Keratinocyte (primary cell): Measurements from ENCODE around the gene COG5. TPM values are rescaled to one million over a fixed set of nuclear protein-coding genes. Genes with fewer than 3 reads are reported as not detected.

Experiments
- DNase-seq: peaks from one replicate; pipeline ENCODE4 v3.0.0-alpha.2; 2011; ENCODE audit warnings: low read depth, missing footprints, low spot score
- FAIRE-seq: peaks from 2 replicates; lab custom pipeline; 2011; peaks lifted over from hg19 to GRCh38; lab: Jason Lieb, UNC
- H2AFZ ChIP-seq: 2 replicates; pipeline ENCODE4 v1.6.0; 2012; ENCODE audit warnings: low read length, control low read depth, inconsistent platforms; ENCODE audit not compliant: control insufficient read depth
- H3K27ac ChIP-seq: 2 replicates; pipeline ENCODE4 v1.5.1; 2011; ENCODE audit warnings: low read length; ENCODE audit not compliant: control insufficient read depth, insufficient read depth
- H3K27me3 ChIP-seq: 3 replicates; pipeline ENCODE4 v1.6.0; 2011; ENCODE audit warnings: low read length; ENCODE audit not compliant: control insufficient read depth, insufficient read depth; ENCODE audit errors: extremely low read depth
- H3K36me3 ChIP-seq, 2 experiments: 2 replicates in 1 of 2; 3 replicates in 1 of 2; pipeline ENCODE4 v1.5.1; 2011; ENCODE audit warnings: low read length in 2 of 2, mild to moderate bottlenecking in 1 of 2; ENCODE audit not compliant: control insufficient read depth in 2 of 2, insufficient read depth in 2 of 2; ENCODE audit errors: extremely low read depth in 1 of 2
- H3K4me1 ChIP-seq: 3 replicates; pipeline ENCODE4 v1.5.1; 2011; ENCODE audit warnings: low read length; ENCODE audit not compliant: control insufficient read depth, insufficient read depth; ENCODE audit errors: extremely low read depth
- H3K4me2 ChIP-seq: 3 replicates; pipeline ENCODE4 v1.6.0; 2011; ENCODE audit warnings: low read depth, low read length; ENCODE audit not compliant: control insufficient read depth, insufficient read depth; ENCODE audit errors: extremely low read depth
- H3K4me3 ChIP-seq, 3 experiments: fragments of 200-600 bp in 1 of 3; sonication (generic) in 1 of 3; 2 replicates in 2 of 3; 3 replicates in 1 of 3; pipeline ENCODE4 v1.5.1; 2011 to 2016; ENCODE audit warnings: low read length in 3 of 3, mild to moderate bottlenecking in 3 of 3, control low read depth in 2 of 3, inconsistent platforms in 1 of 3, low read depth in 1 of 3, mixed read lengths in 1 of 3, mixed run types in 1 of 3, moderate library complexity in 1 of 3; ENCODE audit not compliant: control insufficient read depth in 2 of 3, insufficient read depth in 2 of 3; ENCODE audit errors: extremely low read depth in 1 of 3
- H3K79me2 ChIP-seq: 2 replicates; pipeline ENCODE4 v1.6.0; 2012; ENCODE audit warnings: low read length; ENCODE audit not compliant: control insufficient read depth, insufficient read depth
- H3K9ac ChIP-seq: 3 replicates; pipeline ENCODE4 v1.6.0; 2011; ENCODE audit warnings: low read length; ENCODE audit not compliant: control insufficient read depth, insufficient read depth; ENCODE audit errors: extremely low read depth
- H3K9me1 ChIP-seq: 3 replicates; pipeline ENCODE4 v1.6.0; 2011; ENCODE audit warnings: low read length; ENCODE audit not compliant: control insufficient read depth, insufficient read depth; ENCODE audit errors: extremely low read depth
- H3K9me3 ChIP-seq: 2 replicates; pipeline ENCODE4 v1.5.1; 2012; ENCODE audit warnings: low read depth, low read length; ENCODE audit not compliant: control insufficient read depth
- H4K20me1 ChIP-seq: 3 replicates; pipeline ENCODE4 v1.6.0; 2011; ENCODE audit warnings: low read length; ENCODE audit not compliant: control insufficient read depth, insufficient read depth; ENCODE audit errors: extremely low read depth
- EZH2 ChIP-seq: IDR thresholded peaks from one replicate; pipeline ENCODE4 v1.6.1; 2012; ENCODE audit warnings: inconsistent platforms, mild to moderate bottlenecking, low read length, moderate library complexity
- dilution Hi-C: fragments of 300-500 bp; cut with MboI; formaldehyde crosslinking; loops from one replicate; pipeline ENCODE4 v1.7.0; 2020; ENCODE audit warnings: low sequenced_read_pairs; ENCODE audit not compliant: extremely low pct_ligation_motif_present
- polyA plus RNA-seq, 5 experiments: library from polyadenylated mRNA; depleted of rRNA in 3 of 5; stranded (reverse) in 3 of 5; stranded (forward) in 1 of 5; unstranded in 1 of 5; fragments of >200 nt; gene quantifications; 1 replicate in 1 of 5; 2 replicates in 3 of 5; 3 replicates in 1 of 5; pipeline versions ENCODE4 v1.2.1 to v1.2.3, GENCODE V29; 2011 to 2012; ENCODE audit warnings: missing spikeins in 2 of 5, low read depth in 1 of 5, low replicate concordance in 1 of 5
- TF ChIP-seq, protein P1 (sequence below), 3 experiments: IDR thresholded peaks in 1 of 3; conservative IDR thresholded peaks in 1 of 3; optimal IDR thresholded peaks in 1 of 3; 2 replicates in 2 of 3; 3 replicates in 1 of 3; pipeline versions ENCODE3 to v1.5.1; 2011; ENCODE audit warnings: low read length in 3 of 3, mild to moderate bottlenecking in 3 of 3, moderate library complexity in 2 of 3, control low read depth in 1 of 3, inconsistent platforms in 1 of 3; ENCODE audit not compliant: insufficient read depth in 2 of 3; ENCODE audit errors: extremely low read depth in 1 of 3

Gene COG5
- polyA plus RNA-seq, 1 donor (not counting 4 experiments of a cell fraction or from before 2014, with no cell fraction given), result 50.7 TPM

- dilution Hi-C loops, result no loop called here
- Histone ChIP-seq H3K36me3 (no peaks in the 10 kb centered on the region), H3K27ac (peak overlapping the region; percentile 94), H4K20me1 (no peaks in the 10 kb centered on the region), H3K9me3 (no peaks in the 10 kb centered on the region), H3K4me3 (peak overlapping the region; percentile 88 to 94 (median 93)), H2AFZ (peak overlapping the region; percentile 12), H3K9ac (peak overlapping the region; percentile 97), H3K4me2 (peak overlapping the region; percentile 95), H3K79me2 (peaks cover 33% of the 10 kb centered on the region), H3K9me1 (no peaks in the 10 kb centered on the region), H3K4me1 (peaks cover 36% of the 10 kb centered on the region), H3K27me3 (no peaks in the 10 kb centered on the region)
- TF ChIP-seq, protein P1, sequence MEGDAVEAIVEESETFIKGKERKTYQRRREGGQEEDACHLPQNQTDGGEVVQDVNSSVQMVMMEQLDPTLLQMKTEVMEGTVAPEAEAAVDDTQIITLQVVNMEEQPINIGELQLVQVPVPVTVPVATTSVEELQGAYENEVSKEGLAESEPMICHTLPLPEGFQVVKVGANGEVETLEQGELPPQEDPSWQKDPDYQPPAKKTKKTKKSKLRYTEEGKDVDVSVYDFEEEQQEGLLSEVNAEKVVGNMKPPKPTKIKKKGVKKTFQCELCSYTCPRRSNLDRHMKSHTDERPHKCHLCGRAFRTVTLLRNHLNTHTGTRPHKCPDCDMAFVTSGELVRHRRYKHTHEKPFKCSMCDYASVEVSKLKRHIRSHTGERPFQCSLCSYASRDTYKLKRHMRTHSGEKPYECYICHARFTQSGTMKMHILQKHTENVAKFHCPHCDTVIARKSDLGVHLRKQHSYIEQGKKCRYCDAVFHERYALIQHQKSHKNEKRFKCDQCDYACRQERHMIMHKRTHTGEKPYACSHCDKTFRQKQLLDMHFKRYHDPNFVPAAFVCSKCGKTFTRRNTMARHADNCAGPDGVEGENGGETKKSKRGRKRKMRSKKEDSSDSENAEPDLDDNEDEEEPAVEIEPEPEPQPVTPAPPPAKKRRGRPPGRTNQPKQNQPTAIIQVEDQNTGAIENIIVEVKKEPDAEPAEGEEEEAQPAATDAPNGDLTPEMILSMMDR (optimal IDR thresholded peaks at IDR 0.05 in 1 of 3, IDR thresholded peaks at IDR 0.05 in 1 of 3, conservative IDR thresholded peaks at IDR 0.05 in 1 of 3; ENCODE audit: extremely low read depth in 1 of 3, insufficient read depth in 2 of 3, low read length in 3 of 3), result no peak
- TF ChIP-seq EZH2, result no peak
- FAIRE-seq (peak; percentile 65), DNase-seq (peak; percentile 58)
Measured at GRCh38 chr7:107564553-107565298, 1.0 kb upstream of the COG5 start.

- DNase-seq, result no peak
- peak overlapping the region; percentile 97 for H3K9ac ChIP-seq
- H2AFZ ChIP-seq, result peak overlapping the region; percentile 94
- no peaks in the 10 kb centered on the region for H3K36me3 ChIP-seq
- peak overlapping the region; percentile 76 for H3K4me2 ChIP-seq
- no peaks in the 10 kb centered on the region for H3K9me3 ChIP-seq
- H3K9me1 ChIP-seq, result no peaks in the 10 kb centered on the region
- H3K79me2 ChIP-seq, result peaks cover 45% of the 10 kb centered on the region
- H3K27ac ChIP-seq, result peak overlapping the region; percentile 94
- H3K4me1 ChIP-seq, result peaks cover 41% of the 10 kb centered on the region
- H4K20me1 ChIP-seq, result no peaks in the 10 kb centered on the region
- peak overlapping the region; percentile 88 to 94 (median 93) for H3K4me3 ChIP-seq
- no peak for TF ChIP-seq EZH2
- TF ChIP-seq, protein P1 (optimal IDR thresholded peaks at IDR 0.05 in 1 of 3, IDR thresholded peaks at IDR 0.05 in 1 of 3, conservative IDR thresholded peaks at IDR 0.05 in 1 of 3; ENCODE audit: extremely low read depth in 1 of 3, insufficient read depth in 2 of 3, low read length in 3 of 3), result no peak
- dilution Hi-C loops, result no loop called here
- FAIRE-seq, result peak; percentile 57
- no peaks in the 10 kb centered on the region for H3K27me3 ChIP-seq
Measured at GRCh38 chr7:107563081-107563774, 492 bp downstream of the COG5 start.
